ENCODE results near the gene BEND6.
"Not testable (repeated sequence)": the region's sequence is repeated elsewhere in the genome, so short reads cannot be mapped to it uniquely, and the experiment has no call there.

DNA sequence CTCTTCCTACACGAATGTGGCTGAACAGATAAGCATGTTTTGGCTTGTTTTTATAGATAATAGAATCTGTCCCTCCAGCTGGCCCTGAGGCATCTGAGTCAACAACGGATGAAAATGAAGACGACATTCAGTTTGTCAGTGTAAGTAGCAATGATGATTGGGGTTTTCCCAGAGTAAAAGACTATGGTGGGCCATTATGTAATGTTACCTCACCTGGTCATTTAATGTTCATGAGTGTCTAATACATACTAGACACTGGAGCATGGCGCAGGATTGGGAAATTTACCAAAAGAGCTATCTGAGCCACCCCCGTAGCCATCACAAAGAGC, 92.3 kb downstream of the BEND6 start:
- not testable (repeated sequence) for TF ChIP-seq TAF1 (IDR thresholded peaks at IDR 0.05; ENCODE audit: low read depth); EZH2 (IDR thresholded peaks at IDR 0.05; ENCODE audit: borderline replicate concordance, insufficient read depth, low read length, poor library complexity, severe bottlenecking); POLR2AphosphoS5 (IDR thresholded peaks at IDR 0.05); SMC3 (conservative IDR thresholded peaks at IDR 0.05; ENCODE audit: poor library complexity); EP300 (conservative IDR thresholded peaks at IDR 0.05; ENCODE audit: poor library complexity, severe bottlenecking); RAD21 (conservative IDR thresholded peaks at IDR 0.05); MXI1 (conservative IDR thresholded peaks at IDR 0.05; ENCODE audit: poor library complexity, severe bottlenecking)
- TF ChIP-seq, protein P1, sequence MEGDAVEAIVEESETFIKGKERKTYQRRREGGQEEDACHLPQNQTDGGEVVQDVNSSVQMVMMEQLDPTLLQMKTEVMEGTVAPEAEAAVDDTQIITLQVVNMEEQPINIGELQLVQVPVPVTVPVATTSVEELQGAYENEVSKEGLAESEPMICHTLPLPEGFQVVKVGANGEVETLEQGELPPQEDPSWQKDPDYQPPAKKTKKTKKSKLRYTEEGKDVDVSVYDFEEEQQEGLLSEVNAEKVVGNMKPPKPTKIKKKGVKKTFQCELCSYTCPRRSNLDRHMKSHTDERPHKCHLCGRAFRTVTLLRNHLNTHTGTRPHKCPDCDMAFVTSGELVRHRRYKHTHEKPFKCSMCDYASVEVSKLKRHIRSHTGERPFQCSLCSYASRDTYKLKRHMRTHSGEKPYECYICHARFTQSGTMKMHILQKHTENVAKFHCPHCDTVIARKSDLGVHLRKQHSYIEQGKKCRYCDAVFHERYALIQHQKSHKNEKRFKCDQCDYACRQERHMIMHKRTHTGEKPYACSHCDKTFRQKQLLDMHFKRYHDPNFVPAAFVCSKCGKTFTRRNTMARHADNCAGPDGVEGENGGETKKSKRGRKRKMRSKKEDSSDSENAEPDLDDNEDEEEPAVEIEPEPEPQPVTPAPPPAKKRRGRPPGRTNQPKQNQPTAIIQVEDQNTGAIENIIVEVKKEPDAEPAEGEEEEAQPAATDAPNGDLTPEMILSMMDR (IDR thresholded peaks at IDR 0.05; ENCODE audit: poor library complexity, severe bottlenecking): not testable (repeated sequence)
- TF ChIP-seq, protein P2, sequence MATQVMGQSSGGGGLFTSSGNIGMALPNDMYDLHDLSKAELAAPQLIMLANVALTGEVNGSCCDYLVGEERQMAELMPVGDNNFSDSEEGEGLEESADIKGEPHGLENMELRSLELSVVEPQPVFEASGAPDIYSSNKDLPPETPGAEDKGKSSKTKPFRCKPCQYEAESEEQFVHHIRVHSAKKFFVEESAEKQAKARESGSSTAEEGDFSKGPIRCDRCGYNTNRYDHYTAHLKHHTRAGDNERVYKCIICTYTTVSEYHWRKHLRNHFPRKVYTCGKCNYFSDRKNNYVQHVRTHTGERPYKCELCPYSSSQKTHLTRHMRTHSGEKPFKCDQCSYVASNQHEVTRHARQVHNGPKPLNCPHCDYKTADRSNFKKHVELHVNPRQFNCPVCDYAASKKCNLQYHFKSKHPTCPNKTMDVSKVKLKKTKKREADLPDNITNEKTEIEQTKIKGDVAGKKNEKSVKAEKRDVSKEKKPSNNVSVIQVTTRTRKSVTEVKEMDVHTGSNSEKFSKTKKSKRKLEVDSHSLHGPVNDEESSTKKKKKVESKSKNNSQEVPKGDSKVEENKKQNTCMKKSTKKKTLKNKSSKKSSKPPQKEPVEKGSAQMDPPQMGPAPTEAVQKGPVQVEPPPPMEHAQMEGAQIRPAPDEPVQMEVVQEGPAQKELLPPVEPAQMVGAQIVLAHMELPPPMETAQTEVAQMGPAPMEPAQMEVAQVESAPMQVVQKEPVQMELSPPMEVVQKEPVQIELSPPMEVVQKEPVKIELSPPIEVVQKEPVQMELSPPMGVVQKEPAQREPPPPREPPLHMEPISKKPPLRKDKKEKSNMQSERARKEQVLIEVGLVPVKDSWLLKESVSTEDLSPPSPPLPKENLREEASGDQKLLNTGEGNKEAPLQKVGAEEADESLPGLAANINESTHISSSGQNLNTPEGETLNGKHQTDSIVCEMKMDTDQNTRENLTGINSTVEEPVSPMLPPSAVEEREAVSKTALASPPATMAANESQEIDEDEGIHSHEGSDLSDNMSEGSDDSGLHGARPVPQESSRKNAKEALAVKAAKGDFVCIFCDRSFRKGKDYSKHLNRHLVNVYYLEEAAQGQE (IDR thresholded peaks at IDR 0.05; ENCODE audit: borderline replicate concordance): not testable (repeated sequence)

Data from neural cell (in vitro differentiated cells).